ENCODE results near the gene SLC9A9. TPM values are rescaled to one million over a fixed set of nuclear protein-coding genes. Genes with fewer than 3 reads are reported as not detected.

SLC9A9 gene
- total RNA-seq, 4 donors from 2014 or later: 10.1 to 27.2 (median 16.7) TPM

DNA sequence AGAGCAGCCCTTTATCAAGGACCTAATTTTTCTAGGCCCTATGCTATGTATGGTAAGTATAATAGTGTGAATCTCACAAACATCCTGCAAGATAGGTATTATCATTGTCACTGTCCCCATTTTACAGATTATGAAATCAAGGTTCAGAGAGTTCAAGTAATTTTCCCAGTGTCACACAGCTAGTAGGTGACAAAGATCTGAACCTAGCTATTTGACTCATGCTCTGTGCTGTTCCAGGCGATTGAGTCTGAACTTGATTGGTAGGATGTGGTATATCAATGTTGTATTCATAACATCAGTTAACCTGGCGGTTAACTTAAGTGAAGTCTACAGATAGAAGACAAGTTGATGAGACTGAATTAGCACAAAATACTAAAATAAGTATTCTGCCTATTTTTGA is 498.8 kb downstream of the SLC9A9 start:
- H3K9me3 ChIP-seq: no peaks in the 10 kb centered on the region
- TF ChIP-seq, protein P1, sequence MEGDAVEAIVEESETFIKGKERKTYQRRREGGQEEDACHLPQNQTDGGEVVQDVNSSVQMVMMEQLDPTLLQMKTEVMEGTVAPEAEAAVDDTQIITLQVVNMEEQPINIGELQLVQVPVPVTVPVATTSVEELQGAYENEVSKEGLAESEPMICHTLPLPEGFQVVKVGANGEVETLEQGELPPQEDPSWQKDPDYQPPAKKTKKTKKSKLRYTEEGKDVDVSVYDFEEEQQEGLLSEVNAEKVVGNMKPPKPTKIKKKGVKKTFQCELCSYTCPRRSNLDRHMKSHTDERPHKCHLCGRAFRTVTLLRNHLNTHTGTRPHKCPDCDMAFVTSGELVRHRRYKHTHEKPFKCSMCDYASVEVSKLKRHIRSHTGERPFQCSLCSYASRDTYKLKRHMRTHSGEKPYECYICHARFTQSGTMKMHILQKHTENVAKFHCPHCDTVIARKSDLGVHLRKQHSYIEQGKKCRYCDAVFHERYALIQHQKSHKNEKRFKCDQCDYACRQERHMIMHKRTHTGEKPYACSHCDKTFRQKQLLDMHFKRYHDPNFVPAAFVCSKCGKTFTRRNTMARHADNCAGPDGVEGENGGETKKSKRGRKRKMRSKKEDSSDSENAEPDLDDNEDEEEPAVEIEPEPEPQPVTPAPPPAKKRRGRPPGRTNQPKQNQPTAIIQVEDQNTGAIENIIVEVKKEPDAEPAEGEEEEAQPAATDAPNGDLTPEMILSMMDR (IDR thresholded peaks at IDR 0.05): no peak
- TF ChIP-seq POLR2AphosphoS5 (IDR thresholded peaks at IDR 0.05) (no peak), POLR2A (IDR thresholded peaks at IDR 0.05) (no peak), EP300 (IDR thresholded peaks at IDR 0.05) (no peak)
- no peaks in the 10 kb centered on the region for H3K4me1 ChIP-seq
- no peak overlapping the region for H3K27ac ChIP-seq
- no peaks in the 10 kb centered on the region for H3K27me3 ChIP-seq
- H3K4me3 ChIP-seq: no peak overlapping the region
- ATAC-seq: no peak
- H3K36me3 ChIP-seq: no peaks in the 10 kb centered on the region
- WGBS, 2 donors (ENCODE audit: low coverage in 1 of 2): 91 to 100% methylated on average over 2 of the region's 2 CpGs

DNA sequence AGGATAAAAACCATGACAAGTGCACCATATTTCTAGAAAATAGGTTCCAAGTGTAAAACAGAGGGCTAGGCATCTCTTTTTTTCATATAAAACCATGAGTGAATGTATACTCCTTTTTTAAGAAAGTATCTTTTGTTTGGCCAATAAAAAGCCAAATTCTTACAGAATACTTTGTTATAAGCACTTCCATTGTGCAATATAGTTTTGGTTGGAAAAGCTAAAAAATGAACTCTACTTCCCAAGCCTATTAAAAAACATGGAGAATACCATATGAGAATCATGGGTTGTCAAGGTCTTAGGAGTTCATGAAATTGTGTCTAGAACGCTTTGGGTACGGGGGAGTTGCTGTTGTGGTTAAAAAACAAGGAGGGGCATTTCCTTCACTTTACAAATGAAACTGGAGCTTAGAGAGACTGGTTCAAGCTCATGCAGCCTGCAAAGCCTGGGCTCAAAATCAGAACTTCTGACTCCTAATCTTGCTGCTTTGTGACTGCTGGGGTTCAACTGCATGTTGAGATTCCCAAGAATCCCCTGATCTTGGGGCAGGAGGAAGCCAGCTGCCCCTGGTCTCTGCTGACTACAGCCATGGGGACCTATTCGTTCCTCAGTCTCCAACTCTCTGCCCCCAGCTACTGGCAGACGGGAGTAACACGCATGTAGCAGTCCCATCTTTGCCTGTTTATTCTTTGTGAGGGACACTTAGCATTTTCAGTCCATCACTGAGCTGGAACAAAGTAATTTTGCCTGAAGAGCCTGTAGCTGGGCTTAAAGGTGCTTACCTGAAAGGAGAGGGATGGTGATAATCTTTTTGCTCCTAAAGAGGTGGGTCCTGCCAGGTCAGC is 499.6 kb downstream of the SLC9A9 start:
- Histone ChIP-seq H3K27ac (no peak overlapping the region), H3K36me3 (no peaks in the 10 kb centered on the region), H3K9me3 (no peaks in the 10 kb centered on the region), H3K4me3 (no peak overlapping the region), H3K4me1 (no peaks in the 10 kb centered on the region), H3K27me3 (no peaks in the 10 kb centered on the region)
- ATAC-seq: no peak
- 70 to 88% methylated on average over 2 of the region's 5 CpGs for WGBS, 2 donors (ENCODE audit: low coverage in 1 of 2)
- TF ChIP-seq EP300 (IDR thresholded peaks at IDR 0.05): no peak
- TF ChIP-seq POLR2A (IDR thresholded peaks at IDR 0.05): no peak
- no peak for TF ChIP-seq POLR2AphosphoS5 (IDR thresholded peaks at IDR 0.05)
- TF ChIP-seq, protein P1 (IDR thresholded peaks at IDR 0.05): no peak

DNA sequence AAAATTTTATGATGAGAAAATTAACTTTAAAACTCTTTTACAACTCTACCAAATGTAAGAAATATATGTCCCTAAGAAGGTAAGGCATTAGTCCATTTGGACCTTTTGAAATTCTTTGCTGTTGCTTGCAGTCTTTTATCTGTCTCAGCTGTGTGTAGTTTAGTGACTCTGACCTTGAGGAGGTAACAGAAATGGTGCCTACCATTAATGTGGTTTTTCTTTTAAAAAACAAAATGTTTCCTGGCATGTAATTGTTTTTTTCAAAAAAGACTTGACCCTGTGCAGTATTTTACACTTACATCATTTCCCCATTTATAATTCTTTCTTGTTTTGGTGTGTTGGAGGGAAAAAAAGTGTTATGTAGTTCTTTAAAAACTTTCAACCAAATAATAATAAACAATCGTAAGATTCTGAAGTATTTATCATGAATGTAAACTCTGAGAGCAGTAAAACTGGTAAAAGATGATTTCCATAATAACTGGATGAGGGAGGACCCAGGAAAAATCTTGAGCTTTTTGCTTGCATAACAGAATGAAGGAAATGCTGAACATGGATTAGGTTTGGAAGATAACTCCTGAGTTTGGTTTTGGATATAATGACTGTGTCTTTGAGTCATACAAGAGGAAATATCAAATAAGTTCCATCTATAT is 503.6 kb downstream of the SLC9A9 start:
- no peak overlapping the region for H3K4me3 ChIP-seq
- no peaks in the 10 kb centered on the region for H3K4me1 ChIP-seq
- H3K36me3 ChIP-seq: no peaks in the 10 kb centered on the region
- TF ChIP-seq POLR2A (IDR thresholded peaks at IDR 0.05) (no peak), EP300 (IDR thresholded peaks at IDR 0.05) (no peak), POLR2AphosphoS5 (IDR thresholded peaks at IDR 0.05) (no peak)
- TF ChIP-seq, protein P1 (IDR thresholded peaks at IDR 0.05): no peak
- no peaks in the 10 kb centered on the region for H3K27me3 ChIP-seq
- no peak for ATAC-seq
- 50 to 56% methylated on average over 1 of the region's 1 CpG for WGBS, 2 donors (ENCODE audit: low coverage in 1 of 2)
- no peak overlapping the region for H3K27ac ChIP-seq
- no peaks in the 10 kb centered on the region for H3K9me3 ChIP-seq

DNA sequence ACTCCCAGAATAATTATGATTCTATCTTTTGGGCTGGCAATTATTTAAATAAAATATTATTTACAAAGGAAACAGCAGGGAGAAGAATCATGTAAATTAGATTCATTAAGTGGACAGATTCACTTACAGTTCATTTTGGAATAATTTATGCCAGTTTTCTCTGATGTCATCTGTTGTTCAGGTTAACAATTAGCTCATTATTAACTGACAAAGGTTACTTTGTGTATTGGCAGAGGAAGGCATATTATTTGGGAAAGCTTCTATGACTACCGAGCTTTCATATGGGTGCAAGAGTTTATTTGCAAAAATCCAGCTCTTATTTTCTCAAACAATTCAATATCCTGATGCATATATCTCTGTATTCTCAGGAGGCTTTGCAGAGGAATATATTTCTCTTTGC is 504.3 kb downstream of the SLC9A9 start:
- Histone ChIP-seq H3K4me1 (no peaks in the 10 kb centered on the region), H3K4me3 (no peak overlapping the region), H3K27ac (no peak overlapping the region), H3K27me3 (no peaks in the 10 kb centered on the region), H3K36me3 (no peaks in the 10 kb centered on the region), H3K9me3 (no peaks in the 10 kb centered on the region)
- TF ChIP-seq EP300 (IDR thresholded peaks at IDR 0.05) (no peak), POLR2AphosphoS5 (IDR thresholded peaks at IDR 0.05) (no peak), POLR2A (IDR thresholded peaks at IDR 0.05) (no peak)
- TF ChIP-seq, protein P1 (IDR thresholded peaks at IDR 0.05): no peak
- 44 to 74% methylated on average over 1 of the region's 1 CpG for WGBS, 2 donors (ENCODE audit: low coverage in 1 of 2)
- ATAC-seq: no peak

Measured in gastroesophageal sphincter (tissue), 4 donors.